Hematopoietic multipotent progenitor cell treated with erythropoietin and hydrocortisone succinate and interleukin-3 and kit ligand, for 4 days (in vitro differentiated cells): ENCODE results near the gene ADGRF5.
A peak's percentile ranks its signal among the peaks of the same experiment; 100 is the strongest.
"Not testable (repeated sequence)": the region's sequence is repeated elsewhere in the genome, so short reads cannot be mapped to it uniquely, and the experiment has no call there.

Experiments
- DNase-seq: peaks from one replicate; pipeline ENCODE4 v3.0.0-alpha.2; 2015

ADGRF5 gene

DNA sequence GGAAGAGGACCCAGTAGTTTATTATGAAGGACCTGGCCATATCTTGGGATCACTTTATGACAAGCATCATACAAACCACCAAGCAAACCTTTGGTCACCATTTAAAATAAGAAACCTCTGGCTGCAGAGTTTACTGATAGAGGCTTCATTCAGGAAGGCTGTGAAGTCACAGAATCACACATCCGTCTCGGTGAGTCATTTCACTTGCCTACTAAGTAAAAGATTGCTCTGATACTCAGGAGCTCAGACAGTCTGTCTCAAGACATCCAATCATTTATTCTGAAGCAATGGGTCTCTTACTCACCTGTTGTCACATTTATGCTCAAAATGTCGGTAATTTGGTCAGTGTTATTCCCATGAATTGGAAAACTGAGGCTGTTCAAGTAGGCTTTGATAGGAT lies 33.7 kb downstream of the ADGRF5 start:
- peak; percentile 13 for DNase-seq

DNA sequence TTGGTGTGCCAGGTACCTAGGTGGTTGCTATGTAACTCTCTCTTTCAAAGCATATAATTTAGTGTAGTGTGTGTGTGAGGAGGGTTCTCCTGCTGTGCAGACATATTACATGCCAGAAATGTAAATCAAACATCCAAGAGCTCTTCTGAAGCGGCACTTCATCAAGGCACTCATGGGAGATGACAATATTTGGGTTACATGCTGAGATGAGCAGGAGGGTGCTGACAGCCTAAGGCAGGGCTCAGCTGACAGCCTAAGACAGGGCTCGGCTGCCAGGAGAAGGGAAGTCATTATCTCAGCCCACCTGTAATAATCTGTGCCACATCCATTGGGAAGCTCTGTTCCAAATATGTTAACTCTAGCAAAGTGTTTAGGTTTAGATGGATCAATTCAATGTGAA lies 39.1 kb downstream of the ADGRF5 start:
- DNase-seq: no peak

DNA sequence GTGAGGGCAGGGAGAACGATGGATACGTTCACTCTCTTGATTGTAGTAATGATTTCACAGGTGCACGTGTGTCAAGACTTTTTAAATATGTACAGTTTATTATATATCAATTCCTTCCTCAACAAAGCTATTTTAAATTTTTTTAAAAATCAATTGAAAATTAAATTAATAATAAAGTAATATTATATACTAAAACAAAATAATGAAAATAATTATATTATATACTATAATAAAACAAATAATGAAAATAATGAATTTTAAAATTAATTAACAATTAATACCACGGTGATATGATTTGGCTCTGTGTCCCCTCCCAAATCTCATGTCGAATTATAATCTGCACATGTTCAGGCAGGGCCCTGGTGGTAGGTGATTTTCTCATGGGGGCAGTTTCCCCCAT lies 42.7 kb downstream of the ADGRF5 start:
- no peak for DNase-seq

DNA sequence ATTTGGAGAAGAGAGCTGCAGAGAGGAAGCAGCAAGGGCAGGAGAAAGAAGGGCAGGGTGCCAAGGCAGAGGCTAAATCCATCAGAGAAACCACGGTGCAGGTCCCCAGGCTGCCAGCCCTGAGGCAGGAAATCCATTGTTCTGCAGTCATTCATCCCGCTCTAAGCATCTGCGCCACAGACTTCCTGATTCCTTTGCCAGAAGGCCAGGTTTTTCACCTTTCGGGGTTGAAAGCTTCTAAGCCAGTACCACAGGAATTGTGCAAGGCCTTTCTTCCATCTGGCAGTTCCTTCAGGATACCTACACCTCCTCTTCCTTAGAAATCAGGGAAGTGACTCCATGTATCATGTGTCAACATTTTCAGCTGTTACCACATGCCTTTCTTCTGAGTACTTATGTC lies 45.6 kb downstream of the ADGRF5 start:
- DNase-seq: no peak

DNA sequence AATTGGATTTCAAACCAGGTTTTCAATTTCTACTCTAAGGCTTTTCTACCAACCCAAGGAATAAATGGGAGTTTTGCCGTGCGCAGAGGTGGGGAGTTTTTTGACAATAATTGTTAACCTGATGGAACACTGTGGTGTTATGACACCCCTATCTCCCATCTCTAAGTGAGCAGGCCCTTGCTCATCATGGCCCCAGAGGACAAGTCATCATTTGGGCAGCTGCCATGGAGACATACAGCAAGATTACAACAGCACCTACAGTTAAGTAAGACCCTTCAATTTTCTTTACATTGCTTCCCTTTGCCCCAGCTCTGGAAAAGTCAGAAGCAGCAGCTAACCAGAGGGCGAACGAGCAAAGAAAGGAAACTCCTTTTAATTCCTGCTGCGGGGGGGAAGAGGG lies 54.3 kb downstream of the ADGRF5 start:
- DNase-seq: no peak

DNA sequence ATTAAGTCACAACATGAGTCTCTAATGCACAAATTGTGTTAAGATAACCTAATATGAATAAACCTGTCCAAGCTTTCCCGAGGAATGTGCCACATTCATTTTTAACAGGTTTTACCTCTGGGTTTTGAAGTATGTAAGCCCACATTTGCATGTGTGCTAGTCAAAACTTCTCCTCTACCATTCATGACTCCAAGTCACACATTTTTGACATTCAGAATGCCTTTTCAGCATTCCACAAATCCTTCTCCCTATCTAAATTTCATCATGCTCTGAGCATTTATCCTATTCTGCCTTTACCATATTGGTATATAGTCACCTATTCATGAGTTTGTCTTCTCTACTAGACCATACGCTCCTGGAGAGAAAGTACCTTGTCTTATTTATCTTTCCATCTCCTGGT lies 56.5 kb downstream of the ADGRF5 start:
- DNase-seq: no peak

DNA sequence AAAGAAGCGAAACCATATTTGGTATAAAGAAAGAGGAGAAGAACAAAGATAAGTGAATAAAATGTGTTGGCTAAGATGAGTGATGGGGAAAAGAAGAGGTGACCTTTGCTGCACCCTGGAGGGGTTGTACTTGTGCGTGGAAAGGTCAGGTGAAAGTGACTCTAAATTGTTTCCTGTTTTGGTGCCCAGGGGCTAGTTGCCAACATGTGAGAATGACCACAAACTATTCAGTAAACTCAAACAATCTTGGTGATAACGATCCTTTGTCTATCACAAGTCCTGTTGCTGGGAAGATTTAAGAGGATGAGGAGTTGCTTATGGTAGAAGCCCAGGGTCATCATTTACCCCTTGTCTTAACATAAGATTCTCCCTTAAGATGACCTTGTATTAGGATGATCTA lies 57.9 kb downstream of the ADGRF5 start:
- no peak for DNase-seq

DNA sequence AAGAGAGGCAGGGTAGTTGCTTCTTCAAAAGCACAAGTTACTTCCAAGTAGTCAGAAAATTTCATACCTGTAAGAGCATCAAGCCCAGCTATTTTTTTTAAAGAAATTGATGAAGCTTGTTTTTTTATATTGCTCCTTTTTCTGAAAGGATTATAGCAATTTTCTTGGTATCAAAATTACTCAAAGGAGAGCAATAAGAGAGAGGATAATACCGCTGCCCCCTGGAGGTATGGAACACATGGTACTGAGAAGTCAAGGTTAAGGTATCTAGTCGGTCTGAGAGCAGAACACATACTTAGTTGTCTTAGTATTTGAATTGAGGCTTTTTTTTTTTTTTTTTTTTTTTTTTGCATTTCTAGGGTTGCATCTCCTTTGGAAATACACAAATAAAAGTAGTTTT lies 59.4 kb downstream of the ADGRF5 start:
- peak; percentile 22 for DNase-seq

DNA sequence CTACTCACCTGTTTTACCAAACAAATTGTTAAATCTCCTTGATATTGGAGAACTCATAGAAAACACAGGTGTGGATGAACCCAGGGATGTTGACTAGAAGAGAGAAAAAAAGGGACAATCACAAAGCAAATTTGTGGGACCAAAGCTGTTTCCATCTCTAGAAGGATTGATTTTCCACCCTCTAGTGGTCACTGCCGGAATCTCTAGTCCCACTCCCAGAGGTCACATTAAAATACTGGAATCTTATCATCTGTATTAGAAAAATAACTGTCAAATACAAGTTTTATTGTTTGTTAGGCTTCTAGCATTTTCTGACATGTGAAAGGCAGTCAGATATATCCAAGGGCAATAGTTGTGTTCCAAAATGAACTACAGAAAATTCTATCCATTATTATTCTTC lies 65.8 kb downstream of the ADGRF5 start:
- peak; percentile 57 for DNase-seq

DNA sequence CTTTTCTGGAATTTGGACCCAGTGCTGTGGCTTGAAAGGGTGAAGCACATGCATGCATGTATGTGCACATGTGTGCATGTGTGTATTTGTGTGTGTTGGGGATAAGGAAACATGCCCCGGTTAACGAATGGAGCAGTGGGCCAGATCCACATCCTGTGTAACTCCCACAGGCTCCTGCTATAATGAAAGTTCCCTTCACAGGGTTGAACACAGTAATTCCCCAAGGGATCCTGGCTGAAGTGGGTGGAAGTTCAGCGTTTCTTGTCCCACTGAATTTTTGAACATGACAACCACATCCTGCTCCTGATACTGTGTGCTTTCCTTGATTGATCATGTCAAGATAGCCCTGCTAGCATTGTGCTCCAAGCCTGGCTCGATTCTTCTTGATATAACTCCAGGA lies 70.2 kb downstream of the ADGRF5 start:
- DNase-seq: not testable (repeated sequence)

DNA sequence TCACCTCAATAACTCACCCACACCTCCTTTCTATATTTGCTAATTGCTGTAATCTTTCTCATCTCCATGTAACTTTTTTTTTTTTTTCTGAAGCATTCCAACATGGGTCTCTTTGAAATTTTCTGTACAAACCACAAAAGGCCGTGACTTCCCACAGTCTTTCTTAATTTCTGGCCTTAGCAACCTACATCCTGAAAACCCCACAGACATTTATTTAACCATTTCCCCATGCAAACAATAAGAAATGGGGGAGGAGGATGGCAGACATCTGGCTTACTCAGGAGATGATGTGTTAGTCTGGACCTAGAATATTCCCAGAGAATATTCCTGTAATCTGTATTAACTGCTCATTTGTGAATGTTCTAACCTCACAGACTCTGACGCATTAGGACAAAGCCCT lies 70.9 kb downstream of the ADGRF5 start:
- peak; percentile 14 for DNase-seq

DNA sequence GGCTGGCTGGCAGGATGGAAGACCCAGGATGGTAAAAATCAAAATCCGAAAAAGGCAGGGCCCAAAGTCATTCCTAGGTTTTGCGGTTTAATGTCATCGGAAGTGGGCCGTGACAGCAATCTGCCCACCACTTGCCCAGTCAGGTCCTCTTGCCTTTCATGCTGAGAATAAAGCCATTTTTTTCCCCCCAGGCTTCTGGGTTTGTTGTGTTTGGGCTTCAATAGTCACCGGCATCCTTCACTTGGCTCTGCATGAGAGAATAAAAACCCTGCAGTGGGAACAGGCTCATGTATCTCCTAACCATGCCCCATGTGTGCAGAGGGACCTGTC lies 72.4 kb downstream of the ADGRF5 start:
- DNase-seq: no peak

DNA sequence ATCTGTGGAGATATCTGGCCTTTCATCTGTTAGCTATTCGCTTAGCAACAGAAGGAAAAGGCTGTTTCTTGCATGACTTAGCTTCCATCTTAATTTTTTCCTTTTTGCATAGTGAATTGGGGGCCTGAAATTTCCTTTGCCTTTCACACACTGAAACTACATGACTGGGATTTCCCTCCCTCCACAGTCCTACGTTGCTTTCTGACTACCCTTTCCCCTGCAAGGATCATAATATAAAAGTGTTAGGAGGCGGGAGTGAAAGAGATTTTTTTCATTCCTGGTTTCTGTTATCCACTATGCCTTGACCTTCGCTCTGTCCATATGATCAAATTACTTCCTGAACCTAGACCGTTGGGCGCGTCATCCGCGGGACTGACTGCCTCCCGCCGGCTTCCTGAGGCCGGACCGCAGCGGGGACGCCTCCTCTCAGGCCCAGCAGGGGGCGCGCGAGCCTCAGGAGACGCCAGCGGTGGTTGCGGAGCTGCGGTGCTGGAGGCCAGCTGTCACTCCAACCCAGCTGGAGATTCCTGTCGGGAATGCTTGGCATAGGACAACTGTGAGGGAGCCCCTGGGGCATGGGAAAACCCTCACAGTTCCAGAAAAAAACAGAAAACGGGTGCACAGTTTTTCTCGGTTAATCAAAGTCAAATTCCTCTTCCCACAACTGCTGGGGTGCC lies 72.9 kb downstream of the ADGRF5 start:
- peak; percentile 88 for DNase-seq

DNA sequence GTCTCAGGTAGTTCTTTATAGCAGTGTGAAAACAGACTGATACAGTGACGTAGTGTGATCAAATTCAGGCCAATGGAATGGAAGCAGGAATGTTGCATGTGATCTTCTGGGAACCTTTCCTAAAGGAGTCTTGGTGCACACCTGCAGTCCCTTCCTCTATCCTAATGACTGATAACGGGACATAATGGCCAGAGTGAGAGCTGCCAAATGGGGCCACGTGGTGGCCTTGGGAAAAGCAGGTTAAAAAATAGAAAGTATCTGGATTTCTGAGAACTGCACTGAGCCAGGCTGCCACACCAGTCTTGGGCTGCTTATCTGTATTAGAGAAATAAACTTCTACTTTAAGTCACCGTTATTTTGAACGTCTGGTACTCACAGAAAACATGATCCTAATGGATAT lies 76.6 kb downstream of the ADGRF5 start:
- no peak for DNase-seq

DNA sequence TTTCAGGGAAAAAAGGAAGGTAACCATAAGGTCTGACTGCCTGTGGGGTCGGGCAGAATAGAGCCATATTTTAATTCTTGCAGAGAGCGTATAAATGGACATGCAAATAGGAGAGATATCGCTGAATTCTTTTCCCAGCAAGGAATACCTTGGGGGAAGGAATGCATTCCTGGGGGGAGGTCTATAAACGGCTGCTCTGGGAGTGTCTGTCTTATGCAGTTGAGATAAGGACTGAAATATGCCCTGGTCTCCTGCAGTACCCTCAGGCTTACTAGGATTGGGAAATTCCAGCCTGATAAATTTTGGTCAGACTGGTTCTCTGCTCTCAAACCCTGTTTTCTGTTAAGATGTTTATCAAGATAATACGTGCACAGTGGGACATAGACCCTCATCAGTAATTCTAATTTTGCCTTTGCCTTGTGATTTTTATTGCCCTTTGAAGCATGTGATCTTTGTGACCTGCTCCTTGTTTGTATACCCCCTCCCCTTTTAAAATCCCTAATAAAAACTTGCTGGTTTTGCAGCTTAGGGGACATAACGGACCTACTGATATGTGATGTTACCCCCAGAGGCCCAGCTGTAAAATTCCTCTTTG lies 79.4 kb downstream of the ADGRF5 start:
- not testable (repeated sequence) for DNase-seq

DNA sequence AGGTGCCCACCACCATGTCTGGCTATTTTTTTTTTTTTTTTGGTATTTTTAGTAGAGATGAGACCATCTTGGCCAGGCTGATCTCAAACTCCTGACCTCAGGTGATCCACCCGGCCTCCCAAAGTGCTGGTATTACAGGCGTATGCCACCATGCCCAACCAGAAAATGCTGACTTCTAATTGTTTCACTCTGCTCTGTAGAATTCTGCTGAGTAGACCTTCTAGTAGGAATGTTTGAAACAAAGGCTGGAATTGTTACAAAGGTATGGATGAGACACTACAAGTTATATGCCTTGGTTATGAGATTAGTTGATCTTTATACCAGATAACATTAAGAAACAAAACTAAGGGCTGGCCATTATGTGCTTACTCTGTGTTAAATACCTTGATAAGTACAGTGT lies 83.7 kb downstream of the ADGRF5 start:
- DNase-seq: no peak

DNA sequence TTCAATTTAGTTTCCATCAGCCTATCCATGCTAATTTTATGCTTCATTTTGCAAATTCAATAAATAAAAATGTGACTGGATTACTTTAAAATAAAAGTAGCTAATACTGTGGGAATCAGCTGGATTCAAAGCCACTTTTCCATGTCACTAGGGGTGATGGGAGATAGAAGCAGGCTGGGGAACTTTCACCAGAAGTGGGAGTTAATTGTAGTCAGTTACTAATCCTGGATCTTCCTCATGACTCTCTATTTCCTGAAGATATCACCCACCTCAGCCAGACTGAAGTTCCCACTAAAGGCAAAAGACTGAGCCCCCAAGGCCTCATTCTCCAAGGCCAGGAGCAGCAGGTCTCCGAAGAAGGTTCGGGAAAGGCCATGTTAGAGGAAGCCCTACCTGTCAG lies 86.7 kb downstream of the ADGRF5 start:
- DNase-seq: not testable (repeated sequence)

DNA sequence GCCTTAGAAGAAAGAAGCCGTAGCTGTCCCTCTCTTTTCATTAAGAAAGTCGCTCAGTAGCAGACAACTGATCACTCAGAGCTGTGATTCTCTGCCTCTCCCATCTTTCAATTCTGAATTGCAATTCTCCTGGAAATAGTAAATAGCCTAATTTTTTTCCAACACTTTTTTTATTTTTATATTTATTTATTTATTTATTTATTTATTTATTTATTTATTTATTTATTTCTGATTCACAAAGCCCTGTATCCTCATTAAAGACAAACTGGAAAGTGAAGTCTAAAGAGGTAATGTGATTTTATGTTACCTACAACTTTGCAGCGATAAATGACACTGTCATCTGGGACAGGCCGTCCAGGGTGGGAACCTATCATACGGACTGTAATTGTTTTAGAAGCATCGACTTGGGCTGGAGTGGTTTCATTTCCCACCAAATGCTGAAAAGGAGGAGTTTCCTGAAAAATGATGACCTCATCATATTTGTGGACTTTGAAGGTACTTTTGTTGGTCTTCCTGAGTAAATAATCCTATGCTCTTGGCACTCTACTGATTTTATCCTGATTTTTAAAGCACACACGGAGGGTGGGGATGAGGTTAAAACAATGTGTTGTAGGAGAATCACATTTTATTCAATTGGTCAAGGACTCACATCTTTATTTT lies 87.4 kb downstream of the ADGRF5 start:
- DNase-seq: not testable (repeated sequence)

DNA sequence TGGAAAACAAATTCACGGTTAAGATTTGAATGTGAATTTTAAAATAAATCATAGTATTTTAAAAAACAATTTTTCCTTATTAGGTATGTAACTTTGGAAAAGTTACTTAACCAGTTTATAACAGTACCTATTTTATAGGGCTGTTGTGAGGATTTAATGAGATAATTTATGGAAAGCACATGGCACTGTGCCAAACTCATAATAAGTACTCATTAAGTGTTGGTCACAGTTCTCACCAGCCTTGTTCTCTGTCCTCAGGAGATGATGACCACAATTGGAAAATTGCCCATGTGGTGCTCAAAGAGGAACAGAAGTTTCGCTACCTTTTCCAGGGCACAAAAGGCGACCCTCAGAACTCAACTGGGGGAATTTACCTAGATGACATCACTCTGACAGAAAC lies 88.9 kb downstream of the ADGRF5 start:
- peak; percentile 8 for DNase-seq

DNA sequence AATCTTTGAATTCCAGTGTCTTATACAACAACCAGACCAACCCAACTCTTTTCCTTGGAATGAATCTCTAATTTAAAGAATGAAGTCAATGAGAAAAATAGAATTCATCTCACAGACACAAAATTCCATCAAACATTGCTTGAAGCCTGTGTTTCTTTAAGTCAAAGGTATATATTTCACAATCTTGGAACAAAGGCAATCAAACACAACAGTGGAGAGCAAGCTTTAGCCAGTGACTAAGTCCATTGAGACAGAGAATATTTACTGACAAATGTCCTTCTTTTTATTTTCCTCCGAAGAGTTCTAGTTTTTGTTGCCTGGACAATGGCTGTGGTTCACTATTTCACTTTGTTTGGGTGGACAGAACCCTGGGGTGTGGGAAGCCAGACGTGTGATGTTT lies 92.8 kb downstream of the ADGRF5 start:
- DNase-seq: no peak

DNA sequence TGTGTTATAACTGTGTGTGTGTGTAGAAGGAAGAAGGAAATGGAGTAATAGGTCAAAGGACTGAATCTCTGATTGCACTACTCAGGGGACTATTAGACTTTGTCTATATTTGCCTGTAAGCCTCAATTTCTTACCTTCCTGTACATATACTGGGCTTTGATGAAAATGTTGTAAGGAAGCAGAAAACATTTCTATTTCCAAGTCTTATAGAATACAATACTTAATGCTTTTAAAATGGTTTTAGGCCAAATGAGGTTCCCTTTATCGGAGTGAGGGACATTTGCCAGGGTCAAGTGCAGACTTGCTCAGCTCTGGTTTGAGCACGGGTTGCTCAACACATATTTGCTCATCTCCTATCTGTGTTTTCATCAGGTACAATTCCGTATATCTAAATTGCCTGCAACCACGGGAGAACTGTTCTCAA lies 100.3 kb downstream of the ADGRF5 start:
- DNase-seq: peak; percentile 15

DNA sequence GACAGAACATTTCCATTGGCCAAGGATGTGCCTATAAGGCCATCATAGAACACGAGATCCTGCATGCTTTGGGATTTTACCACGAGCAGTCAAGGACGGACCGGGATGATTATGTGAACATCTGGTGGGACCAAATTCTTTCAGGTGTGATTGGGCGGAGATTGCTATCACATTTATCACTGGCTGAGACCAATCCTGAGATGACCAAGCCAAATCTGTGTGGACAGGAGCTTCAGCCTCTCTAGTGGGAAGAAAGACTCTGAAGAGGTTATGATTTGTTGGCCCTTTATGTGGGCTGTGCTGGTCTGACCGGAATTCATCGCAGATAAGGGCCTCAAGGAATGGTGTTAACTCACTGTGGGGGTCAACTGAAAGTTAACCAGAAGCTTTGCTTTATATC lies 102.2 kb downstream of the ADGRF5 start:
- DNase-seq: no peak

DNA sequence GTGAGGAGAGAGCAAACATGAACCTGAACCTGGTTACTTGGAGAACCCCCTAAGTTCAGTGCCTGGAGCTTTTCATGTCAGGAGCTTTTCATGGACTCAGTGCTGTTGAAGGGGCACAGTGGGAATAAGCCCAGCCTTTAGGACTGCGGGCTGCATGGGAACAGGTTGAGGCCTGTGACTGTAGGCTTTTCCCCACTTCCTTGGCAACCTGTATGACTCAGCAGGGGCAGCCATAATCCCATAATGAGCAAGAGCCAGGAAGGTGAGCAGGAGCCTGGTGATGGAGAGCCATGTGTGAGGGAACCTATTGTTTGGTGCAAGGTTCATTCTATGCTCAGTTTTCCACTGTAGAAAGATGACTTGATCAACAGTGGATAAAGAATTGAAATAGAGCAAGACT lies 105.1 kb downstream of the ADGRF5 start:
- DNase-seq: no peak

DNA sequence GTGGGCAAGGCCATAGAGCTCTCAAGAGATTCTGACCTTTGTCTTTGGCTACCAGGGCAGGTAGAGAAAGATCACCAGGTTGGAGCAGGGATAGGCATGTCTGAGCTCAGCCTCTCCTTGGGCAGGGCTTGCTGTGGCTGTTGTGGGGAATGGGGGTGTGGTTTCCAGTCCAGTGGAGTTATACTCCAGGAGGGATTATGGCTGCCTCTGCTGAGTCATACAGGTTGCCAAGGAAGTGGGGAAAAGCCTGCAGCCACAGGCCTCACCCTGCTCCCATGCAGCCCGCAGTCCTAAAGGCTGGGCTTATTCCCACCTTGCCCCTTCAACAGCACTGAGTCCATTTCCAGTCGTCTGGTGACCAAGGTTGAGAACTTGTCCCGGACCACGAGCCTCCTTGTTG lies 106.6 kb downstream of the ADGRF5 start:
- no peak for DNase-seq

DNA sequence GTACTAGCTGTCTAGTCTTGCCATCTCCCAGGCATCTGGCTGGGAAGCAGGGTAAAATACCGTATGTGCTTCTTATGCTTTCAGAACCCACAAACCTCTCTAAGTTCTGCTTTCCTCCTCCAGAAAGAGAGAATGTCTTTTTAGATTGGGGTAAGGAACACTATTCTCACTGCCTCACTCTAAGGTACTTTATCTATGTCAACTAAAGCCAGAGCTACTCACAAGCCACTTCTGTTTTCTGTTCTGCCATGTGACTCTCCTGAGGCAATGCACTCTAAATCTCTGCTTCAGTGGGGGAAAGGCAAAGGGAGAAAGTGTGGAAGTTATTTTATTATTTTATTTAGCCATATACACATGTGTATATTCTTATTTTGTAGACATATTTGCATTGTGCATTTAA lies 112.9 kb downstream of the ADGRF5 start:
- DNase-seq: peak; percentile 47
